Keratinocyte (primary cell): ENCODE results near the gene RNF141. TPM values are rescaled to one million over a fixed set of nuclear protein-coding genes. Genes with fewer than 3 reads are reported as not detected.

Source experiments
- DNase-seq: peaks from one replicate; pipeline ENCODE4 v3.0.0-alpha.2; 2011; ENCODE audit warnings: low read depth, missing footprints, low spot score
- FAIRE-seq: peaks from 2 replicates; lab custom pipeline; 2011; peaks lifted over from hg19 to GRCh38; lab: Jason Lieb, UNC
- H2AFZ ChIP-seq: 2 replicates; pipeline ENCODE4 v1.6.0; 2012; ENCODE audit warnings: low read length, control low read depth, inconsistent platforms; ENCODE audit not compliant: control insufficient read depth
- H3K27ac ChIP-seq: 2 replicates; pipeline ENCODE4 v1.5.1; 2011; ENCODE audit warnings: low read length; ENCODE audit not compliant: control insufficient read depth, insufficient read depth
- H3K27me3 ChIP-seq: 3 replicates; pipeline ENCODE4 v1.6.0; 2011; ENCODE audit warnings: low read length; ENCODE audit not compliant: control insufficient read depth, insufficient read depth; ENCODE audit errors: extremely low read depth
- H3K36me3 ChIP-seq, 2 experiments: 2 replicates in 1 of 2; 3 replicates in 1 of 2; pipeline ENCODE4 v1.5.1; 2011; ENCODE audit warnings: low read length in 2 of 2, mild to moderate bottlenecking in 1 of 2; ENCODE audit not compliant: control insufficient read depth in 2 of 2, insufficient read depth in 2 of 2; ENCODE audit errors: extremely low read depth in 1 of 2
- H3K4me1 ChIP-seq: 3 replicates; pipeline ENCODE4 v1.5.1; 2011; ENCODE audit warnings: low read length; ENCODE audit not compliant: control insufficient read depth, insufficient read depth; ENCODE audit errors: extremely low read depth
- H3K4me2 ChIP-seq: 3 replicates; pipeline ENCODE4 v1.6.0; 2011; ENCODE audit warnings: low read depth, low read length; ENCODE audit not compliant: control insufficient read depth, insufficient read depth; ENCODE audit errors: extremely low read depth
- H3K4me3 ChIP-seq, 3 experiments: fragments of 200-600 bp in 1 of 3; sonication (generic) in 1 of 3; 2 replicates in 2 of 3; 3 replicates in 1 of 3; pipeline ENCODE4 v1.5.1; 2011 to 2016; ENCODE audit warnings: low read length in 3 of 3, mild to moderate bottlenecking in 3 of 3, control low read depth in 2 of 3, inconsistent platforms in 1 of 3, low read depth in 1 of 3, mixed read lengths in 1 of 3, mixed run types in 1 of 3, moderate library complexity in 1 of 3; ENCODE audit not compliant: control insufficient read depth in 2 of 3, insufficient read depth in 2 of 3; ENCODE audit errors: extremely low read depth in 1 of 3
- H3K79me2 ChIP-seq: 2 replicates; pipeline ENCODE4 v1.6.0; 2012; ENCODE audit warnings: low read length; ENCODE audit not compliant: control insufficient read depth, insufficient read depth
- H3K9ac ChIP-seq: 3 replicates; pipeline ENCODE4 v1.6.0; 2011; ENCODE audit warnings: low read length; ENCODE audit not compliant: control insufficient read depth, insufficient read depth; ENCODE audit errors: extremely low read depth
- H3K9me1 ChIP-seq: 3 replicates; pipeline ENCODE4 v1.6.0; 2011; ENCODE audit warnings: low read length; ENCODE audit not compliant: control insufficient read depth, insufficient read depth; ENCODE audit errors: extremely low read depth
- H3K9me3 ChIP-seq: 2 replicates; pipeline ENCODE4 v1.5.1; 2012; ENCODE audit warnings: low read depth, low read length; ENCODE audit not compliant: control insufficient read depth
- H4K20me1 ChIP-seq: 3 replicates; pipeline ENCODE4 v1.6.0; 2011; ENCODE audit warnings: low read length; ENCODE audit not compliant: control insufficient read depth, insufficient read depth; ENCODE audit errors: extremely low read depth
- CTCF ChIP-seq, 3 experiments: IDR thresholded peaks in 1 of 3; conservative IDR thresholded peaks in 1 of 3; optimal IDR thresholded peaks in 1 of 3; 2 replicates in 2 of 3; 3 replicates in 1 of 3; pipeline versions ENCODE3 to v1.5.1; 2011; ENCODE audit warnings: low read length in 3 of 3, mild to moderate bottlenecking in 3 of 3, moderate library complexity in 2 of 3, control low read depth in 1 of 3, inconsistent platforms in 1 of 3; ENCODE audit not compliant: insufficient read depth in 2 of 3; ENCODE audit errors: extremely low read depth in 1 of 3
- EZH2 ChIP-seq: IDR thresholded peaks from one replicate; pipeline ENCODE4 v1.6.1; 2012; ENCODE audit warnings: inconsistent platforms, mild to moderate bottlenecking, low read length, moderate library complexity
- dilution Hi-C: fragments of 300-500 bp; cut with MboI; formaldehyde crosslinking; loops from one replicate; pipeline ENCODE4 v1.7.0; 2020; ENCODE audit warnings: low sequenced_read_pairs; ENCODE audit not compliant: extremely low pct_ligation_motif_present
- polyA minus RNA-seq, 3 experiments: library from RNA; depleted of rRNA, polyadenylated mRNA; stranded (reverse); fragments of >200 nt; gene quantifications; 1 replicate in 1 of 3; 2 replicates in 1 of 3; 3 replicates in 1 of 3; pipeline ENCODE4 v1.2.3, GENCODE V29; 2011
- polyA plus RNA-seq, 5 experiments: library from polyadenylated mRNA; depleted of rRNA in 3 of 5; stranded (reverse) in 3 of 5; stranded (forward) in 1 of 5; unstranded in 1 of 5; fragments of >200 nt; gene quantifications; 1 replicate in 1 of 5; 2 replicates in 3 of 5; 3 replicates in 1 of 5; pipeline versions ENCODE4 v1.2.1 to v1.2.3, GENCODE V29; 2011 to 2012; ENCODE audit warnings: missing spikeins in 2 of 5, low read depth in 1 of 5, low replicate concordance in 1 of 5

RNF141 gene
- polyA plus RNA-seq (27.8 to 59.1 TPM (median 45.2 TPM) in 3 replicates), polyA minus RNA-seq (9.1 to 40.1 TPM (median 34.0 TPM) in 3 replicates)
- polyA plus RNA-seq (2011; ENCODE audit: low read depth) = 56.1 TPM
- polyA plus RNA-seq (2011; cell fraction: cytosol; rRNA removed) = 26.5 and 45.6 TPM in 2 replicates
- polyA plus RNA-seq (2011; cell fraction: nucleus; rRNA removed) = 13.4 and 21.0 TPM in 2 replicates
- 34.4 and 54.8 TPM in 2 replicates for polyA plus RNA-seq (2012; ENCODE audit: low replicate concordance)
- 28.4 TPM for polyA minus RNA-seq (2011; cell fraction: cytosol; rRNA and poly(A)+ RNA removed)
- polyA minus RNA-seq (2011; cell fraction: nucleus; rRNA and poly(A)+ RNA removed) = 8.3 and 14.4 TPM in 2 replicates

- Histone ChIP-seq H3K9me1 (no peaks in the 10 kb centered on the region), H3K9ac (peak within 1 kb of the TSS; percentile 97)
- FAIRE-seq = peak; percentile 23
Measured at GRCh38 chr11:10540915-10541560, at the start of gene RNF141. Gene RNF141 (minus strand): TSS chr11:10541187. CDS start chr11:10534158, 7,029 bp downstream.

GRCh38 chr11:10590218-10590915 is 49.4 kb upstream of the RNF141 start:
- H3K4me2 ChIP-seq = no peak overlapping the region
- no peaks in the 10 kb centered on the region for H3K79me2 ChIP-seq
- DNase-seq (no peak), FAIRE-seq (no peak)
- no peaks in the 10 kb centered on the region for H3K27me3 ChIP-seq
- no peaks in the 10 kb centered on the region for H3K36me3 ChIP-seq
- H3K9me3 ChIP-seq = no peaks in the 10 kb centered on the region
- dilution Hi-C loops = no loop called here
- H3K27ac ChIP-seq = no peak overlapping the region
- H2AFZ ChIP-seq = no peak overlapping the region
- no peaks in the 10 kb centered on the region for H4K20me1 ChIP-seq
- peaks cover 60% of the 10 kb centered on the region for H3K4me1 ChIP-seq
- H3K4me3 ChIP-seq = no peak overlapping the region
- TF ChIP-seq CTCF (optimal IDR thresholded peaks at IDR 0.05 in 1 of 3, IDR thresholded peaks at IDR 0.05 in 1 of 3, conservative IDR thresholded peaks at IDR 0.05 in 1 of 3; ENCODE audit: extremely low read depth in 1 of 3, insufficient read depth in 2 of 3, low read length in 3 of 3) (no peak), EZH2 (no peak)
- H3K9ac ChIP-seq = no peak overlapping the region
- no peaks in the 10 kb centered on the region for H3K9me1 ChIP-seq

More at GRCh38 chr11:10540915-10541560, at the start of gene RNF141:
- Histone ChIP-seq H3K36me3 (no peaks in the 10 kb centered on the region), H4K20me1 (no peaks in the 10 kb centered on the region), H3K79me2 (peaks cover 19% of the 10 kb centered on the region), H3K9me3 (peaks cover 1% of the 10 kb centered on the region), H3K27ac (peak within 1 kb of the TSS; percentile 97), H2AFZ (peak within 1 kb of the TSS; percentile 95), H3K4me3 (peak within 1 kb of the TSS; percentile 70 to 98 (median 94)), H3K4me1 (peaks cover 11% of the 10 kb centered on the region), H3K27me3 (no peaks in the 10 kb centered on the region), H3K4me2 (peak within 1 kb of the TSS; percentile 97)
- TF ChIP-seq CTCF (optimal IDR thresholded peaks at IDR 0.05 in 1 of 3, IDR thresholded peaks at IDR 0.05 in 1 of 3, conservative IDR thresholded peaks at IDR 0.05 in 1 of 3; ENCODE audit: extremely low read depth in 1 of 3, insufficient read depth in 2 of 3, low read length in 3 of 3) (peak; percentile 76 to 96 (median 85)), EZH2 (no peak)
- peak; percentile 50 for DNase-seq
- dilution Hi-C loops = no loop called here
